Gastrocnemius medialis (tissue), 4 donors: ENCODE results near the gene PCNX2. TPM values are rescaled to one million over a fixed set of nuclear protein-coding genes. Genes with fewer than 3 reads are reported as not detected.

Experiments used
- ATAC-seq, 2 donors: fragments of 150-250 bp; one replicate each; pipeline ENCODE4 v1.9.1; 2016
- DNase-seq, 2 donors: peaks; one replicate each; pipeline ENCODE4 v3.0.0-alpha.2; 2019
- H3K27ac ChIP-seq, 4 donors: fragments of 200-600 bp; sonication (generic); 1 replicate in 1 of 4; 2 replicates in 3 of 4; pipeline ENCODE4 v1.5.1; 2016 to 2018; ENCODE audit warnings: mild to moderate bottlenecking in 2 of 4, moderate library complexity in 1 of 4
- H3K27me3 ChIP-seq, 3 donors: fragments of 200-600 bp; sonication (generic) in 2 of 3; 1 replicate in 1 of 3; 2 replicates in 2 of 3; pipeline versions ENCODE4 v1.5.1 to v1.6.0; 2016 to 2019; ENCODE audit warnings: mild to moderate bottlenecking in 1 of 3, moderate library complexity in 1 of 3
- H3K36me3 ChIP-seq, 2 donors: fragments of 200-600 bp; sonication (generic) in 1 of 2; one replicate each; pipeline ENCODE4 v1.5.1; 2017 to 2018
- H3K4me1 ChIP-seq, 2 donors: fragments of 200-600 bp; sonication (generic) in 1 of 2; one replicate each; pipeline ENCODE4 v1.5.1; 2016 to 2017; ENCODE audit warnings: mild to moderate bottlenecking in 2 of 2
- H3K4me3 ChIP-seq, 4 donors: fragments of 200-600 bp; sonication (generic) in 3 of 4; 1 replicate in 1 of 4; 2 replicates in 3 of 4; pipeline ENCODE4 v1.5.1; 2016 to 2019; ENCODE audit warnings: mild to moderate bottlenecking in 2 of 4
- H3K9me3 ChIP-seq, 3 donors: fragments of 200-600 bp; sonication (generic) in 2 of 3; 1 replicate in 1 of 3; 2 replicates in 2 of 3; pipeline ENCODE4 v1.5.1; 2016 to 2019
- POLR2A ChIP-seq, 2 donors: fragments of 450-650 bp; IDR thresholded peaks; one replicate each; pipeline ENCODE4 v1.6.1; 2017; ENCODE audit warnings: antibody characterized with exemption in 2 of 2, mild to moderate bottlenecking in 2 of 2, moderate library complexity in 2 of 2
- in situ Hi-C, 4 donors: fragments of 200-750 bp; cut with MboI; loops; one replicate each; pipeline versions ENCODE4 v1.15.0 to v1.8.0; 2017; ENCODE audit warnings: low sequenced_read_pairs in 4 of 4
- intact Hi-C: fragments of 100-400 bp; cut with DNase I; formaldehyde crosslinking; loops from one replicate; pipeline ENCODE4 v1.15.1; 2023; ENCODE audit warnings: low total_unique reads
- total RNA-seq, 4 donors: library from RNA; depleted of rRNA; stranded (reverse); fragments of >200 nt; gene quantifications; one replicate each; pipeline versions ENCODE4 v1.1.0 to v1.2.3, GENCODE V29; 2016
- TF ChIP-seq, protein P1 (sequence below), 5 experiments: fragments of 450-650 bp in 3 of 5; fragments of 200-600 bp in 2 of 5; sonication (generic) in 2 of 5; IDR thresholded peaks in 4 of 5; conservative IDR thresholded peaks in 1 of 5; 1 replicate in 4 of 5; 2 replicates in 1 of 5; pipeline ENCODE4 v1.5.1; 2016 to 2019; ENCODE audit warnings: antibody characterized with exemption in 5 of 5, mild to moderate bottlenecking in 3 of 5, moderate library complexity in 3 of 5

The PCNX2 gene
- total RNA-seq, 4 donors from 2014 or later: 0.34 to 5.6 (median 1.9) TPM

DNA sequence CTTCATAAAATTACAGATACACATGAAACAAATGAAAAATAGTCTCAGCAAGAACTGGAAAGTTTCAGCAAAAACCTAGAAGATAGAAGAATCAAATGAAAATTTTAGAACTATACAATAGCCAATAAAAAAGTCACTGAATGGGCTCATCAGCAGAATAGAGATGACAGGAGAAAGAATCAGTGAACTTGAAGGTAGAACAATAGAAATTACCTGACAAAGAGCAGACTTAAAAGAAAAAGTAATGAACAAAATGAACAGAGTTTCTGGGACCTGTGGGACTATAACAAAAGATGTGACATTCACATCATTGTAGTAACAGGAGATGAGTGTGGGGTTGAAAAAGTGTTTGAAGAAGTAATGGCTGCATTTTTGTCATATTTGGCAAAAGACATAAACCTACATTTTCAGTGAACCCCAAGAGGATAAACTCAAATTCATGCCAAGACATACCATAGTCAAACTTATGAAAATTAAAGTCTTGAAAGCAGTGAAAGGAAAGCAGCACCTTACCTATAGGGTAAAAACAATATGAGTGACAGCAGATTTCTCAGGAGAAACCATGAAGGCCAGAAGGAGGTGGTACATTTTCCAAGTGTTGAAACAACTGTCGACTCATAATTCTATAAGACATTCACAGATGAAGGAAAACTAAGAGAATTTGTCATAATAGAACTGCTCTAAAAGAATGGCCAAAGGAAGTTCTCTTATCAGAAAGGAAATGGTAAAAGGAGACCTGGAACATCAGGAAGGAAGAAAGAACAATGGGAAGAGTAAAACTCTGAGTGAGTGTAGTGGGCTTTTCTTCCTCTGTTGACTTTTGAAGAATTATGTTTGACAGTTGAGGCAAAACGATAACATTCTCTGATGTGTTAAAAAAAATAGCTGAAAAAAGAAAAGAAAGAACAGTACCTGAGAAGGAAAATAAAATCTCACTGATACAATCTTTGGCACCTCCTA lies 321.6 kb downstream of the PCNX2 start:
- Histone ChIP-seq H3K4me1 (peaks cover 6 to 8% of the 10 kb centered on the region in 2 donors), H3K9me3 (no peaks in the 10 kb centered on the region), H3K36me3 (peaks cover 0 to 47% of the 10 kb centered on the region in 2 donors), H3K27me3 (no peaks in the 10 kb centered on the region), H3K4me3 (no peak overlapping the region), H3K27ac (no peak overlapping the region)
- DNase-seq (no peak), ATAC-seq (no peak)
- intact Hi-C loops (no loop called here), in situ Hi-C loops (loop anchor here in 2 of 4 donors (25.0 kb wide), 1 partner anchor 337 kb away; the partner anchor contains the start of gene SIPA1L2 (in 2 of the 2))
- TF ChIP-seq, protein P1, sequence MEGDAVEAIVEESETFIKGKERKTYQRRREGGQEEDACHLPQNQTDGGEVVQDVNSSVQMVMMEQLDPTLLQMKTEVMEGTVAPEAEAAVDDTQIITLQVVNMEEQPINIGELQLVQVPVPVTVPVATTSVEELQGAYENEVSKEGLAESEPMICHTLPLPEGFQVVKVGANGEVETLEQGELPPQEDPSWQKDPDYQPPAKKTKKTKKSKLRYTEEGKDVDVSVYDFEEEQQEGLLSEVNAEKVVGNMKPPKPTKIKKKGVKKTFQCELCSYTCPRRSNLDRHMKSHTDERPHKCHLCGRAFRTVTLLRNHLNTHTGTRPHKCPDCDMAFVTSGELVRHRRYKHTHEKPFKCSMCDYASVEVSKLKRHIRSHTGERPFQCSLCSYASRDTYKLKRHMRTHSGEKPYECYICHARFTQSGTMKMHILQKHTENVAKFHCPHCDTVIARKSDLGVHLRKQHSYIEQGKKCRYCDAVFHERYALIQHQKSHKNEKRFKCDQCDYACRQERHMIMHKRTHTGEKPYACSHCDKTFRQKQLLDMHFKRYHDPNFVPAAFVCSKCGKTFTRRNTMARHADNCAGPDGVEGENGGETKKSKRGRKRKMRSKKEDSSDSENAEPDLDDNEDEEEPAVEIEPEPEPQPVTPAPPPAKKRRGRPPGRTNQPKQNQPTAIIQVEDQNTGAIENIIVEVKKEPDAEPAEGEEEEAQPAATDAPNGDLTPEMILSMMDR (IDR thresholded peaks at IDR 0.05 in 4 of 5, conservative IDR thresholded peaks at IDR 0.05 in 1 of 5): no peak
- no peak for TF ChIP-seq POLR2A (IDR thresholded peaks at IDR 0.05)

DNA sequence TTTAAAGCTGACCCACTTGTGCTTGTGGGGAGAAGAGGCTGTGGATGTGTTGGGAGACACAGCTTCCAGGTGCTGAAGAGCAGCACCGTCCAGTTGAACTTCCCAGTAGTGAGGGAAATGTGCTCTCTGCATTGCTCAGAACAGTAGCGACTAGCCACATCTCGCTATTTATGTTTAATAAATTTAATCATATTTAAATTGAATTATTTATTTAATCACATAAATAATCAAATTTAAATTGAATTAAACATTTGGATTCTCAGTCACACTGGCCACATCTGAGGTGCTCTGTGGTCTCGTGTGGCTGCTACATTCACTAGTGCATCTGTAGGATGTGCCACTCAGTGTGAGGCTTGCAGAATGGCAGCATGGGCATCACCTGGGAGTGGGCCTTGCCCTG lies 325.0 kb downstream of the PCNX2 start:
- intact Hi-C loops: no loop called here

DNA sequence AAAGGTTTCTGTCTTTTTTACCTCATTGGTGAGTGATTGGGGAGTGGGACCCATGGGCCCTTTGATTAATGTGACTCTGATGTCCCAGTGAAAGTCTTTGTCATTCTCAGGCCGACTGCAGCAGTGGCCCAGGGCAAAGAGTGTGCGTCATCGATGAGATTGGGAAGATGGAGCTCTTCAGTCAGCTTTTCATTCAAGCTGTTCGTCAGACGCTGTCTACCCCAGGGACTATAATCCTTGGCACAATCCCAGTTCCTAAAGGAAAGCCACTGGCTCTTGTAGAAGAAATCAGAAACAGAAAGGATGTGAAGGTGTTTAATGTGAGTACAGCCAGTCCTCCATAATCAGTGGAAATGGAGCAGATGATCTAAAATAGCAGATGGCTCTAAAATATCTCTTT lies 325.7 kb downstream of the PCNX2 start:
- H3K4me1 ChIP-seq: peaks cover 25 to 32% of the 10 kb centered on the region in 2 donors
- DNase-seq (no peak), ATAC-seq (no peak)
- intact Hi-C loops: loop anchor here (5.0 kb wide), 3 partner anchors 162 to 652 kb away; partner anchors contain the start of genes MAP10 and SIPA1L2
- TF ChIP-seq POLR2A (IDR thresholded peaks at IDR 0.05): no peak
- TF ChIP-seq, protein P1 (IDR thresholded peaks at IDR 0.05 in 4 of 5, conservative IDR thresholded peaks at IDR 0.05 in 1 of 5): no peak
- no peak overlapping the region for H3K4me3 ChIP-seq
- H3K9me3 ChIP-seq: no peaks in the 10 kb centered on the region
- H3K36me3 ChIP-seq: peaks cover 0 to 37% of the 10 kb centered on the region in 2 donors
- H3K27me3 ChIP-seq: no peaks in the 10 kb centered on the region
- H3K27ac ChIP-seq: peak overlapping the region; percentile 74 to 81 (median 76)
- in situ Hi-C loops: loop anchor here in 2 of 4 donors (25.0 kb wide), 1 partner anchor 332 kb away; the partner anchor contains the start of gene SIPA1L2 (in 2 of the 2)

More for the DNA sequence above, 325.0 kb downstream of the PCNX2 start:
- no peak for DNase-seq
- H3K4me1 ChIP-seq: peaks cover 18 to 25% of the 10 kb centered on the region in 2 donors
- H3K9me3 ChIP-seq: no peaks in the 10 kb centered on the region
- peaks cover 0 to 38% of the 10 kb centered on the region in 2 donors for H3K36me3 ChIP-seq
- H3K27me3 ChIP-seq: no peaks in the 10 kb centered on the region
- no peak overlapping the region for H3K27ac ChIP-seq
- in situ Hi-C loops: loop anchor here in 2 of 4 donors (25.0 kb wide), 1 partner anchor 333 kb away; the partner anchor contains the start of gene SIPA1L2 (in 2 of the 2)
- no peak for ATAC-seq
- no peak overlapping the region for H3K4me3 ChIP-seq
- TF ChIP-seq, protein P1 (IDR thresholded peaks at IDR 0.05 in 4 of 5, conservative IDR thresholded peaks at IDR 0.05 in 1 of 5): no peak

- H3K27ac ChIP-seq: peak overlapping the region; percentile 74 to 81 (median 76)
- intact Hi-C loops: loop anchor here (5.0 kb wide), 3 partner anchors 162 to 652 kb away; partner anchors contain the start of genes MAP10 and SIPA1L2
- peak; percentile 87 to 91 for DNase-seq
- no peak overlapping the region for H3K4me3 ChIP-seq
- peak; percentile 87 to 88 for ATAC-seq
- TF ChIP-seq, protein P1 (IDR thresholded peaks at IDR 0.05 in 4 of 5, conservative IDR thresholded peaks at IDR 0.05 in 1 of 5): no peak
- peak in 1 of 2 donors; percentile 18 for TF ChIP-seq POLR2A (IDR thresholded peaks at IDR 0.05)
- in situ Hi-C loops: loop anchor here in 2 of 4 donors (25.0 kb wide), 1 partner anchor 332 kb away; the partner anchor contains the start of gene SIPA1L2 (in 2 of the 2)
- no peaks in the 10 kb centered on the region for H3K27me3 ChIP-seq
- H3K9me3 ChIP-seq: no peaks in the 10 kb centered on the region
- peaks cover 0 to 33% of the 10 kb centered on the region in 2 donors for H3K36me3 ChIP-seq
- peaks cover 34 to 40% of the 10 kb centered on the region in 2 donors for H3K4me1 ChIP-seq
These were observed 326.6 kb downstream of the PCNX2 start for GRCh38 chr1:232968965-232969364.
